K562 (cell line): ENCODE results near the gene ETHE1. TPM values are rescaled to one million over a fixed set of nuclear protein-coding genes. Genes with fewer than 3 reads are reported as not detected.

Source experiments
- FOSL1 ChIP-seq: fragments of 200-800 bp; sonication (Bioruptor generic); conservative IDR thresholded peaks from 2 replicates; pipeline ENCODE4 v1.6.1; 2016; ENCODE audit warnings: missing genetic modification characterization, missing compliant biosample characterization
- GMEB1 ChIP-seq: fragments of 250-450 bp; sonication (Bioruptor Pico); IDR thresholded peaks from 2 replicates; pipeline ENCODE4 v1.4.0; 2020; ENCODE audit warnings: mild to moderate bottlenecking
- MGA ChIP-seq: fragments of 450-650 bp; IDR thresholded peaks from 2 replicates; pipeline ENCODE4 v1.6.1; 2016; ENCODE audit warnings: mild to moderate bottlenecking, moderate library complexity
- NBN ChIP-seq: fragments of 450-650 bp; IDR thresholded peaks from 2 replicates; pipeline ENCODE4 v1.6.1; 2016; ENCODE audit warnings: low read depth, mild to moderate bottlenecking
- NR1H2 ChIP-seq: sonication (generic); formaldehyde crosslinking; IDR thresholded peaks from 2 replicates; pipeline ENCODE4 v1.4.0; 2020; ENCODE audit warnings: mild to moderate bottlenecking, missing genetic modification reagents
- NR2C2 ChIP-seq, 2 experiments: fragments of 200-800 bp in 1 of 2; sonication (Bioruptor generic) in 1 of 2; sonication (generic) in 1 of 2; formaldehyde crosslinking in 1 of 2; IDR thresholded peaks; 2 replicates each; pipeline versions ENCODE4 v1.6.1 to v1.8.0; 2016 to 2022; ENCODE audit warnings: mild to moderate bottlenecking in 1 of 2, missing compliant biosample characterization in 1 of 2, missing genetic modification characterization in 1 of 2, missing genetic modification reagents in 1 of 2
- NUFIP1 ChIP-seq: fragments of 450-650 bp; IDR thresholded peaks from 2 replicates; pipeline ENCODE4 v1.6.1; 2018; ENCODE audit not compliant: partially characterized antibody
- POLR2B ChIP-seq: fragments of 450-650 bp; IDR thresholded peaks from 2 replicates; pipeline ENCODE4 v1.6.1; 2018; ENCODE audit warnings: low read depth; ENCODE audit not compliant: partially characterized antibody
- SP1 ChIP-seq: sonication (generic); formaldehyde crosslinking; IDR thresholded peaks from 2 replicates; pipeline ENCODE4 v1.8.1; 2022; ENCODE audit warnings: mild to moderate bottlenecking, missing genetic modification reagents
- XRCC5 ChIP-seq: fragments of 200-400 bp; formaldehyde crosslinking; IDR thresholded peaks from 2 replicates; pipeline ENCODE4 v1.6.1; 2017; ENCODE audit warnings: low read depth, mild to moderate bottlenecking, low read length
- ZNF431 ChIP-seq: sonication (generic); formaldehyde crosslinking; IDR thresholded peaks from 2 replicates; pipeline ENCODE4 v1.8.0; 2022; ENCODE audit warnings: mild to moderate bottlenecking, missing genetic modification reagents
- ZNF644 ChIP-seq: fragments of 200-800 bp; sonication (Bioruptor generic); IDR thresholded peaks from 2 replicates; pipeline ENCODE4 v1.6.1; 2016; ENCODE audit warnings: low read depth, missing genetic modification characterization, missing compliant biosample characterization
- ZSCAN29 ChIP-seq: fragments of 450-650 bp; IDR thresholded peaks from 2 replicates; pipeline ENCODE4 v1.6.1; 2017
- polyA plus RNA-seq, 8 experiments: library from polyadenylated mRNA; depleted of rRNA in 4 of 8; stranded (reverse) in 5 of 8; unstranded in 3 of 8; fragments of >200 nt; fragmentation: Nextera tagmentation in 2 of 8; fragmentation: Illumina TruSeq in 1 of 8; extraction: Ambion mirVana in 2 of 8; extraction: Trizol in 1 of 8; gene quantifications; 2 replicates each; pipeline versions ENCODE4 v1.2.1 to v1.2.3, GENCODE V29; 2011 to 2014; ENCODE audit warnings: inconsistent platforms in 1 of 8, missing spikeins in 1 of 8
- total RNA-seq, 7 experiments: library from RNA; depleted of rRNA in 6 of 7; stranded (reverse); fragments of >200 nt in 6 of 7; fragmentation: Illumina TruSeq in 2 of 7; extraction: Trizol in 2 of 7; gene quantifications; 2 replicates each; pipeline versions ENCODE4 v1.2.1 to v1.2.3, GENCODE V29; 2011 to 2021; ENCODE audit warnings: low replicate concordance in 1 of 7
- TF ChIP-seq, protein P1 (sequence below): fragments of 450-650 bp; IDR thresholded peaks from 2 replicates; pipeline ENCODE4 v1.7.0; 2016; ENCODE audit warnings: borderline replicate concordance

Gene ETHE1
- total and polyA plus RNA-seq, 9 of the 15 experiments (the other 6 are each of a cell fraction or from before 2014, with no cell fraction given) = 2.9 to 21.0 (median 10.2) TPM

- TF ChIP-seq, protein P1, sequence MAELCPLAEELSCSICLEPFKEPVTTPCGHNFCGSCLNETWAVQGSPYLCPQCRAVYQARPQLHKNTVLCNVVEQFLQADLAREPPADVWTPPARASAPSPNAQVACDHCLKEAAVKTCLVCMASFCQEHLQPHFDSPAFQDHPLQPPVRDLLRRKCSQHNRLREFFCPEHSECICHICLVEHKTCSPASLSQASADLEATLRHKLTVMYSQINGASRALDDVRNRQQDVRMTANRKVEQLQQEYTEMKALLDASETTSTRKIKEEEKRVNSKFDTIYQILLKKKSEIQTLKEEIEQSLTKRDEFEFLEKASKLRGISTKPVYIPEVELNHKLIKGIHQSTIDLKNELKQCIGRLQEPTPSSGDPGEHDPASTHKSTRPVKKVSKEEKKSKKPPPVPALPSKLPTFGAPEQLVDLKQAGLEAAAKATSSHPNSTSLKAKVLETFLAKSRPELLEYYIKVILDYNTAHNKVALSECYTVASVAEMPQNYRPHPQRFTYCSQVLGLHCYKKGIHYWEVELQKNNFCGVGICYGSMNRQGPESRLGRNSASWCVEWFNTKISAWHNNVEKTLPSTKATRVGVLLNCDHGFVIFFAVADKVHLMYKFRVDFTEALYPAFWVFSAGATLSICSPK = no peak
- peak; percentile 71 for TF ChIP-seq MGA
- TF ChIP-seq SP1 (CRISPR knock-in tag) = no peak
- no peak for TF ChIP-seq GMEB1 (CRISPR knock-in tag)
- 0 out of 2 replicates have a peak, but pooled peaks have one; percentile 12 for TF ChIP-seq XRCC5
- no peak for TF ChIP-seq NR2C2 (CRISPR knock-in tag; IDR thresholded peaks at IDR 0.05)
- TF ChIP-seq NR2C2 (tag; IDR thresholded peaks at IDR 0.05) = no peak
- no peak for TF ChIP-seq ZNF644 (tag)
- TF ChIP-seq ZSCAN29 = peak; percentile 51; the same call in 1 of the 2 replicates
- TF ChIP-seq NBN = no peak
- no peak for TF ChIP-seq ZNF431 (CRISPR knock-in tag)
- TF ChIP-seq NR1H2 (CRISPR knock-in tag) = no peak
- TF ChIP-seq POLR2B = no peak
- no peak for TF ChIP-seq NUFIP1
- no peak for TF ChIP-seq FOSL1 (tag)
Measured at GRCh38 chr19:43462785-43463380, 64.1 kb downstream of the ETHE1 start (continued).
